Fibroblast of lung (primary cell): ENCODE data around the gene RUBCNL. TPM values are rescaled to one million over a fixed set of nuclear protein-coding genes. Genes with fewer than 3 reads are reported as not detected.

Source experiments
- DNase-seq, 2 donors: peaks; one replicate each; pipeline versions ENCODE4 v3.0.0 to v3.0.0-alpha.2; 2010; ENCODE audit warnings: low read depth in 2 of 2
- H2AFZ ChIP-seq: 2 replicates; pipeline ENCODE4 v1.5.1; 2012; ENCODE audit warnings: low read length, control low read depth, inconsistent platforms
- H3K27ac ChIP-seq: 2 replicates; pipeline ENCODE4 v1.5.1; 2011; ENCODE audit warnings: low read length, control low read depth; ENCODE audit not compliant: insufficient read depth
- H3K27me3 ChIP-seq: 2 replicates; pipeline ENCODE4 v1.5.1; 2011; ENCODE audit warnings: mild to moderate bottlenecking, low read length; ENCODE audit not compliant: control insufficient read depth, insufficient read depth
- H3K36me3 ChIP-seq: 2 replicates; pipeline ENCODE4 v1.5.1; 2011; ENCODE audit warnings: low read length; ENCODE audit not compliant: control insufficient read depth, insufficient read depth
- H3K4me1 ChIP-seq: 2 replicates; pipeline ENCODE4 v1.5.1; 2011; ENCODE audit warnings: low read length; ENCODE audit not compliant: control insufficient read depth, insufficient read depth; ENCODE audit errors: extremely low read depth
- H3K4me2 ChIP-seq: 2 replicates; pipeline ENCODE4 v1.5.1; 2011; ENCODE audit warnings: low read length, control low read depth; ENCODE audit not compliant: insufficient read depth; ENCODE audit errors: extremely low read depth
- H3K4me3 ChIP-seq, 4 experiments: fragments of 200-600 bp in 1 of 4; sonication (generic) in 1 of 4; replicated peaks in 1 of 4; 2 replicates each; pipeline ENCODE4 v1.5.1; 2011 to 2016; ENCODE audit warnings: low read length in 4 of 4, low read depth in 3 of 4, mild to moderate bottlenecking in 3 of 4, control low read depth in 2 of 4, inconsistent platforms in 1 of 4, mixed read lengths in 1 of 4; ENCODE audit not compliant: insufficient read depth in 1 of 4; ENCODE audit errors: control extremely low read depth in 1 of 4
- H3K79me2 ChIP-seq: 2 replicates; pipeline ENCODE4 v1.5.1; 2012; ENCODE audit warnings: mild to moderate bottlenecking, low read length, inconsistent platforms; ENCODE audit not compliant: control insufficient read depth, insufficient read depth
- H3K9ac ChIP-seq: 2 replicates; pipeline ENCODE4 v1.5.1; 2011; ENCODE audit warnings: mild to moderate bottlenecking, low read length, control low read depth; ENCODE audit not compliant: insufficient read depth
- H3K9me3 ChIP-seq: 2 replicates; pipeline ENCODE4 v1.5.1; 2012; ENCODE audit warnings: low read depth, low read length; ENCODE audit not compliant: control insufficient read depth, insufficient read depth
- H4K20me1 ChIP-seq: 2 replicates; pipeline ENCODE4 v1.5.1; 2011; ENCODE audit warnings: low read length; ENCODE audit not compliant: control insufficient read depth, insufficient read depth; ENCODE audit errors: extremely low read depth
- EZH2 ChIP-seq: IDR thresholded peaks from 2 replicates; pipeline ENCODE4 v1.5.1; 2012; ENCODE audit warnings: low read length, control low read depth, mild to moderate bottlenecking; ENCODE audit errors: missing control alignments
- polyA plus RNA-seq, 2 donors: library from polyadenylated mRNA; depleted of rRNA in 1 of 2; stranded (reverse) in 1 of 2; unstranded in 1 of 2; fragments of >200 nt; gene quantifications; 2 replicates each; pipeline ENCODE4 v1.2.1, GENCODE V29; 2011 to 2012; ENCODE audit warnings: missing spikeins in 1 of 2
- total RNA-seq: library from RNA; depleted of rRNA; stranded (reverse); fragments of >200 nt; gene quantifications from 2 replicates; pipeline ENCODE4 v1.2.1, GENCODE V29; 2014
- TF ChIP-seq, protein P1 (sequence below), 2 donors: IDR thresholded peaks in 1 of 2; conservative IDR thresholded peaks in 1 of 2; 1 replicate in 1 of 2; 2 replicates in 1 of 2; pipeline ENCODE4 v1.5.1; 2011 to 2012; ENCODE audit warnings: low read length in 2 of 2, control low read depth in 1 of 2, inconsistent platforms in 1 of 2, low read depth in 1 of 2, mild to moderate bottlenecking in 1 of 2

The RUBCNL gene
- total and polyA plus RNA-seq, 2 donors (not counting 1 experiment from before 2014, with no cell fraction given): 0.70 to 3.6 TPM

GRCh38 chr13:46360604-46361003 lies 26.4 kb downstream of the RUBCNL start:
- Histone ChIP-seq H2AFZ (no peak overlapping the region), H3K36me3 (no peaks in the 10 kb centered on the region), H4K20me1 (no peaks in the 10 kb centered on the region), H3K9me3 (no peaks in the 10 kb centered on the region), H3K9ac (no peak overlapping the region), H3K79me2 (no peaks in the 10 kb centered on the region), H3K4me3 (no peak overlapping the region), H3K27ac (no peak overlapping the region), H3K4me1 (no peaks in the 10 kb centered on the region), H3K4me2 (no peak overlapping the region), H3K27me3 (no peaks in the 10 kb centered on the region)
- no peak for DNase-seq
- no peak for TF ChIP-seq EZH2
- TF ChIP-seq, protein P1, sequence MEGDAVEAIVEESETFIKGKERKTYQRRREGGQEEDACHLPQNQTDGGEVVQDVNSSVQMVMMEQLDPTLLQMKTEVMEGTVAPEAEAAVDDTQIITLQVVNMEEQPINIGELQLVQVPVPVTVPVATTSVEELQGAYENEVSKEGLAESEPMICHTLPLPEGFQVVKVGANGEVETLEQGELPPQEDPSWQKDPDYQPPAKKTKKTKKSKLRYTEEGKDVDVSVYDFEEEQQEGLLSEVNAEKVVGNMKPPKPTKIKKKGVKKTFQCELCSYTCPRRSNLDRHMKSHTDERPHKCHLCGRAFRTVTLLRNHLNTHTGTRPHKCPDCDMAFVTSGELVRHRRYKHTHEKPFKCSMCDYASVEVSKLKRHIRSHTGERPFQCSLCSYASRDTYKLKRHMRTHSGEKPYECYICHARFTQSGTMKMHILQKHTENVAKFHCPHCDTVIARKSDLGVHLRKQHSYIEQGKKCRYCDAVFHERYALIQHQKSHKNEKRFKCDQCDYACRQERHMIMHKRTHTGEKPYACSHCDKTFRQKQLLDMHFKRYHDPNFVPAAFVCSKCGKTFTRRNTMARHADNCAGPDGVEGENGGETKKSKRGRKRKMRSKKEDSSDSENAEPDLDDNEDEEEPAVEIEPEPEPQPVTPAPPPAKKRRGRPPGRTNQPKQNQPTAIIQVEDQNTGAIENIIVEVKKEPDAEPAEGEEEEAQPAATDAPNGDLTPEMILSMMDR (conservative IDR thresholded peaks at IDR 0.05 in 1 of 2, IDR thresholded peaks at IDR 0.05 in 1 of 2; ENCODE audit: low read depth in 1 of 2, low read length in 2 of 2): no peak

- no peak overlapping the region for H3K4me2 ChIP-seq
- no peaks in the 10 kb centered on the region for H3K27me3 ChIP-seq
- no peak overlapping the region for H3K4me3 ChIP-seq
- H3K79me2 ChIP-seq: no peaks in the 10 kb centered on the region
- no peaks in the 10 kb centered on the region for H3K9me3 ChIP-seq
- no peaks in the 10 kb centered on the region for H3K36me3 ChIP-seq
- TF ChIP-seq, protein P1 (conservative IDR thresholded peaks at IDR 0.05 in 1 of 2, IDR thresholded peaks at IDR 0.05 in 1 of 2; ENCODE audit: low read depth in 1 of 2, low read length in 2 of 2): no peak
- no peak for TF ChIP-seq EZH2
- H2AFZ ChIP-seq: no peak overlapping the region
- DNase-seq: peak; percentile 38 to 80
- H3K27ac ChIP-seq: no peak overlapping the region
- no peaks in the 10 kb centered on the region for H4K20me1 ChIP-seq
- H3K4me1 ChIP-seq: no peaks in the 10 kb centered on the region
- H3K9ac ChIP-seq: no peak overlapping the region
Measured at GRCh38 chr13:46359714-46360113, 27.3 kb downstream of the RUBCNL start.

- no peaks in the 10 kb centered on the region for H3K27me3 ChIP-seq
- TF ChIP-seq, protein P1 (conservative IDR thresholded peaks at IDR 0.05 in 1 of 2, IDR thresholded peaks at IDR 0.05 in 1 of 2; ENCODE audit: low read depth in 1 of 2, low read length in 2 of 2): no peak
- no peak overlapping the region for H3K27ac ChIP-seq
- H3K4me1 ChIP-seq: no peaks in the 10 kb centered on the region
- no peak overlapping the region for H3K9ac ChIP-seq
- no peak overlapping the region for H2AFZ ChIP-seq
- no peaks in the 10 kb centered on the region for H4K20me1 ChIP-seq
- no peaks in the 10 kb centered on the region for H3K36me3 ChIP-seq
- no peak overlapping the region for H3K4me3 ChIP-seq
- peak in 1 of 2 donors; percentile 49 for DNase-seq
- no peaks in the 10 kb centered on the region for H3K79me2 ChIP-seq
- H3K9me3 ChIP-seq: no peaks in the 10 kb centered on the region
- H3K4me2 ChIP-seq: no peak overlapping the region
Measured at GRCh38 chr13:46355901-46356590, 31.0 kb downstream of the RUBCNL start.
